Pancreas (tissue), 10 donors: Measurements from ENCODE around the gene SH3BP4. TPM values are rescaled to one million over a fixed set of nuclear protein-coding genes. Genes with fewer than 3 reads are reported as not detected.
A peak's percentile ranks its signal among the peaks of the same experiment; 100 is the strongest.

Source experiments
- ATAC-seq, 4 donors: fragments of 200-7000 bp; cut with Tn5 transposase; one replicate each; pipeline versions ENCODE4 v1.8.0 to v1.9.1; 2020; ENCODE audit warnings: mild to moderate bottlenecking in 4 of 4, moderate library complexity in 4 of 4
- DNase-seq, 6 donors: peaks; one replicate each; pipeline ENCODE4 v3.0.0-alpha.2; 2020
- FAIRE-seq: peaks from 2 replicates; lab custom pipeline; 2012; peaks lifted over from hg19 to GRCh38; lab: Jason Lieb, UNC
- H3K27ac ChIP-seq, 4 donors: fragments of 200-600 bp; sonication (generic); 1 replicate in 3 of 4; 2 replicates in 1 of 4; pipeline versions ENCODE4 v1.5.0 to v1.8.0; 2020
- H3K27me3 ChIP-seq, 4 donors: fragments of 200-600 bp; one replicate each; pipeline ENCODE4 v1.8.0; 2021
- H3K36me3 ChIP-seq, 3 donors: fragments of 200-600 bp; sonication (generic) in 1 of 3; one replicate each; pipeline versions ENCODE4 v1.5.0 to v1.8.0; 2020 to 2021
- H3K4me1 ChIP-seq, 3 donors: fragments of 200-600 bp; one replicate each; pipeline ENCODE4 v1.8.0; 2021
- H3K4me3 ChIP-seq, 4 donors: fragments of 200-600 bp; sonication (generic) in 2 of 4; one replicate each; pipeline versions ENCODE4 v1.5.0 to v1.8.0; 2020 to 2021
- H3K9me3 ChIP-seq, 4 donors: fragments of 200-600 bp; one replicate each; pipeline ENCODE4 v1.8.0; 2021
- CTCF ChIP-seq, 4 donors: fragments of 200-600 bp; sonication (generic) in 3 of 4; IDR thresholded peaks; one replicate each; pipeline versions ENCODE4 v1.5.0 to v1.8.0; 2021; ENCODE audit warnings: antibody characterized with exemption in 4 of 4
- WGBS, 2 donors: extraction: QIAGEN DNeasy Blood & Tissue Kit; methylation state at CpG; one replicate each; pipeline ENCODE4 v1.1.7; 2013; 5-methylcytosine and 5-hydroxymethylcytosine counted together
- intact Hi-C, 3 donors: fragments of 100-400 bp; cut with DNase I; formaldehyde crosslinking; loops; one replicate each; pipeline versions ENCODE4 v1.11.1 to v1.14.2; 2022
- polyA plus RNA-seq, 2 donors: library from polyadenylated mRNA; stranded (reverse); fragments of 200-250 nt; gene quantifications; one replicate each; pipeline ENCODE4 v1.2.3, GENCODE V29; 2013
- total RNA-seq, 6 donors: library from RNA; stranded (reverse); fragmentation: NEBNext Ultra II Directional in 4 of 6; extraction: Animal tissue kit (Norgen Biotek cat#: 25700) in 4 of 6; gene quantifications; one replicate each; pipeline versions ENCODE4 v1.2.1 to v1.2.4, GENCODE V29; 2021 to 2023
- donor health status: healthy with polysubstance abuse.
- donor health status: DM: no; HTN: no; CAD: no; lungs with moderate emphysema.
- donor health status: DM: no; HTN: no; CAD: no.
- donor health status: control.
- donor health status: control.
- donor health status: Bipolar disorder and iron deficiency.
- donor health status: DM: yes; HTN: yes; CAD: no.
- donor health status: DM: no; HTN: no; CAD: no.
- donor health status: DM: no; HTN: no; CAD: no.
- donor health status: DM: yes; HTN: yes; CAD: no.

SH3BP4 gene
- total and polyA plus RNA-seq, 8 donors, result 20.5 to 99.7 (median 62.8) TPM

GRCh38 chr2:235087832-235088495 is 136.1 kb downstream of the SH3BP4 start:
- WGBS, 2 donors, result 34 to 40% methylated on average over 17 of the region's 17 CpGs
- H3K27ac ChIP-seq, result no peak overlapping the region
- H3K27me3 ChIP-seq, result no peaks in the 10 kb centered on the region
- DNase-seq, result peak in 5 of 6 donors; percentile 23 to 65 (median 28)
- no peaks in the 10 kb centered on the region for H3K4me1 ChIP-seq
- no peak overlapping the region for H3K4me3 ChIP-seq
- no peak for TF ChIP-seq CTCF (IDR thresholded peaks at IDR 0.05)
- intact Hi-C loops, result no loop called here
- H3K36me3 ChIP-seq, result no peaks in the 10 kb centered on the region
- ATAC-seq, result peak in 3 of 4 donors; percentile 23 to 50 (median 41)
- H3K9me3 ChIP-seq, result no peaks in the 10 kb centered on the region
- no peak for FAIRE-seq

GRCh38 chr2:235088496-235088921 is 136.7 kb downstream of the SH3BP4 start:
- Histone ChIP-seq H3K4me1 (no peaks in the 10 kb centered on the region), H3K36me3 (no peaks in the 10 kb centered on the region), H3K27me3 (no peaks in the 10 kb centered on the region), H3K4me3 (no peak overlapping the region), H3K9me3 (no peaks in the 10 kb centered on the region), H3K27ac (no peak overlapping the region)
- DNase-seq (no peak), ATAC-seq (peak in 3 of 4 donors; percentile 20 to 48 (median 37)), FAIRE-seq (no peak)
- no peak for TF ChIP-seq CTCF (IDR thresholded peaks at IDR 0.05)
- intact Hi-C loops, result no loop called here
- 64 to 71% methylated on average over 10 of the region's 10 CpGs for WGBS, 2 donors

GRCh38 chr2:235091421-235091820 is 139.6 kb downstream of the SH3BP4 start:
- H3K36me3 ChIP-seq, result no peaks in the 10 kb centered on the region
- intact Hi-C loops, result no loop called here

GRCh38 chr2:235091983-235092382 is 140.2 kb downstream of the SH3BP4 start:
- 88 to 91% methylated on average over 9 of the region's 9 CpGs for WGBS, 2 donors
- no peaks in the 10 kb centered on the region for H3K36me3 ChIP-seq
- DNase-seq (no peak), ATAC-seq (no peak), FAIRE-seq (no peak)
- TF ChIP-seq CTCF (IDR thresholded peaks at IDR 0.05), result no peak
- no peaks in the 10 kb centered on the region for H3K4me1 ChIP-seq
- H3K27me3 ChIP-seq, result no peaks in the 10 kb centered on the region
- H3K27ac ChIP-seq, result no peak overlapping the region
- no peaks in the 10 kb centered on the region for H3K9me3 ChIP-seq
- intact Hi-C loops, result no loop called here
- H3K4me3 ChIP-seq, result no peak overlapping the region

More at GRCh38 chr2:235091421-235091820, 139.6 kb downstream of the SH3BP4 start:
- 96 to 97% methylated on average over 4 of the region's 4 CpGs for WGBS, 2 donors
- Histone ChIP-seq H3K4me1 (no peaks in the 10 kb centered on the region), H3K27me3 (no peaks in the 10 kb centered on the region), H3K9me3 (no peaks in the 10 kb centered on the region), H3K27ac (no peak overlapping the region), H3K4me3 (no peak overlapping the region)
- DNase-seq (no peak), ATAC-seq (no peak), FAIRE-seq (no peak)
- no peak for TF ChIP-seq CTCF (IDR thresholded peaks at IDR 0.05)
